WI38 (cell line): ENCODE data around the gene CCDC91.
"Not testable (repeated sequence)": the region's sequence is repeated elsewhere in the genome, so short reads cannot be mapped to it uniquely, and the experiment has no call there.

ENCODE experiments used
- H3K4me3 ChIP-seq: 2 replicates; pipeline ENCODE4 v1.5.1; 2011; ENCODE audit warnings: low read depth, mild to moderate bottlenecking, control low read depth, low read length
- CTCF ChIP-seq: IDR thresholded peaks from 2 replicates; pipeline ENCODE4 v1.5.1; 2012; ENCODE audit warnings: low read depth, mild to moderate bottlenecking, control low read depth, low read length

The CCDC91 gene

DNA sequence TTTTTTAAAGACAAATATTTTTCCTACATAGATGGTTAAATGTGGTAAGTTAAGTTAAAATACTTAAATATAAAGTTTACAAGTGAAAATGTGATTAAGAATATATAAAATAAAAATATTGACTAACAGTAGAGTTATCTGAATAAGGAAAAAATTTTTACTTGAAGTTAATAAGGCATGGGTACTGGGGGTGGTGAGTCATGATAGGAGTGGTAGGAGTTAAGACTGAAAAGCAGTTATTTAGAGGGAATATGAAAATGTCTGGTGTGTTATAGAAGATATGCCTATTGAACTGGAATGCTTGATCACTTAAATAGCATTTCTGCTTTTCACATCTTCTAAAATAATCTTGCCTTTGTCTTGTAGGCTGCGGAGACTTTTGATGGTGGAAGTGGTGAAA lies 68.7 kb downstream of the CCDC91 start:
- no peak overlapping the region for H3K4me3 ChIP-seq
- no peak for TF ChIP-seq CTCF

GRCh38 chr12:28265435-28266042 lies 75.3 kb downstream of the CCDC91 start:
- TF ChIP-seq CTCF, result no peak
- no peak overlapping the region for H3K4me3 ChIP-seq

GRCh38 chr12:28267920-28268607 lies 77.8 kb downstream of the CCDC91 start:
- H3K4me3 ChIP-seq, result not testable (repeated sequence)

- TF ChIP-seq CTCF, result no peak
- no peak overlapping the region for H3K4me3 ChIP-seq
Measured at GRCh38 chr12:28268608-28269229, 78.5 kb downstream of the CCDC91 start.

DNA sequence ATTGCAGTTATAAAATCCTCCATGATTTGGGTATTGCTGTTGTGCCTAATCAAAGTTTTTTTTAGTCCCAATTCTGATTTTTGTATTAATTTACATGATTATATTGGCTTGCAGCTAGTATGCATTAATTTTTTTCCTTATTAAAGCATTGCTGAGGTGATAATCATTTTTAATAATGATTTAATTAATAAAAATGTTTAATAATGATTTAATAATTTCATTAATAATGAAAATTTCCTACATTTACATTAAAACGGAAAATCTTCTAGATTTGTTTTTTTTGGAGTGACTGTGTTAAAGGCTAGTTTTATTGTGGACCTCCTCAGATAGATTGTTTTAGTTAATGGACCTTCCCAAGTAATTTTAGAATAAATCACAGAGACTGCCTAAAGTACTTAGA lies 79.6 kb downstream of the CCDC91 start:
- no peak overlapping the region for H3K4me3 ChIP-seq
- TF ChIP-seq CTCF, result no peak

GRCh38 chr12:28278499-28278898 lies 88.2 kb downstream of the CCDC91 start:
- no peak overlapping the region for H3K4me3 ChIP-seq
- no peak for TF ChIP-seq CTCF

- no peak for TF ChIP-seq CTCF
- H3K4me3 ChIP-seq, result no peak overlapping the region
Measured at GRCh38 chr12:28278960-28279359, 88.7 kb downstream of the CCDC91 start.
